HepG2 (cell line): ENCODE results near the gene LTBR. TPM values are rescaled to one million over a fixed set of nuclear protein-coding genes. Genes with fewer than 3 reads are reported as not detected.

Experiments used
- CREB1 ChIP-seq, 2 experiments: fragments of 450-650 bp in 1 of 2; IDR thresholded peaks; 2 replicates each; pipeline ENCODE4 v1.6.1; 2016 to 2017; ENCODE audit warnings: control low read depth in 1 of 2, mild to moderate bottlenecking in 1 of 2, missing compliant biosample characterization in 1 of 2, missing genetic modification characterization in 1 of 2
- FLYWCH1 ChIP-seq: sonication (generic); formaldehyde crosslinking; IDR thresholded peaks from 2 replicates; pipeline ENCODE4 v1.8.1; 2023; ENCODE audit warnings: mild to moderate bottlenecking, missing genetic modification reagents
- HOXD1 ChIP-seq: sonication (generic); formaldehyde crosslinking; IDR thresholded peaks from 2 replicates; pipeline ENCODE4 v1.5.0; 2020; ENCODE audit warnings: missing genetic modification reagents
- KLF16 ChIP-seq, 2 experiments: sonication (generic) in 1 of 2; formaldehyde crosslinking in 1 of 2; IDR thresholded peaks; 2 replicates each; pipeline versions ENCODE4 v1.6.1 to v1.8.0; 2016 to 2023; ENCODE audit warnings: missing genetic modification reagents in 2 of 2, missing compliant biosample characterization in 1 of 2
- MYC ChIP-seq: sonication (generic); formaldehyde crosslinking; IDR thresholded peaks from 2 replicates; pipeline ENCODE4 v1.9.0; 2021; ENCODE audit warnings: missing genetic modification reagents, borderline replicate concordance
- NCOA1 ChIP-seq: sonication (generic); formaldehyde crosslinking; IDR thresholded peaks from 2 replicates; pipeline ENCODE4 v1.9.0; 2021; ENCODE audit warnings: missing genetic modification reagents
- NONO ChIP-seq, 2 experiments: fragments of 450-650 bp in 1 of 2; sonication (generic) in 1 of 2; formaldehyde crosslinking in 1 of 2; IDR thresholded peaks in 1 of 2; conservative IDR thresholded peaks in 1 of 2; 2 replicates each; pipeline versions ENCODE4 v1.6.1 to v1.8.0; 2017 to 2022; ENCODE audit warnings: mild to moderate bottlenecking in 1 of 2, missing genetic modification reagents in 1 of 2, moderate library complexity in 1 of 2
- RARA ChIP-seq: IDR thresholded peaks from 2 replicates; pipeline ENCODE4 v1.6.1; 2016; ENCODE audit warnings: missing genetic modification reagents, missing compliant biosample characterization
- REPIN1 ChIP-seq: sonication (generic); formaldehyde crosslinking; IDR thresholded peaks from 2 replicates; pipeline ENCODE4 v1.8.0; 2022; ENCODE audit warnings: missing genetic modification reagents, low read depth, mild to moderate bottlenecking, borderline replicate concordance
- SALL2 ChIP-seq: sonication (generic); formaldehyde crosslinking; IDR thresholded peaks from 2 replicates; pipeline ENCODE4 v1.8.1; 2023; ENCODE audit warnings: mild to moderate bottlenecking, missing genetic modification reagents, inconsistent platforms
- SETDB1 ChIP-seq: sonication (generic); formaldehyde crosslinking; IDR thresholded peaks from 2 replicates; pipeline ENCODE4 v1.5.1; 2020; ENCODE audit warnings: missing genetic modification reagents, mild to moderate bottlenecking, borderline replicate concordance
- SP4 ChIP-seq: sonication (generic); formaldehyde crosslinking; IDR thresholded peaks from 2 replicates; pipeline ENCODE4 v1.8.1; 2023; ENCODE audit warnings: mild to moderate bottlenecking, missing genetic modification reagents
- ZBTB38 ChIP-seq: sonication (generic); formaldehyde crosslinking; IDR thresholded peaks from 2 replicates; pipeline ENCODE4 v1.5.1; 2020; ENCODE audit warnings: mild to moderate bottlenecking, missing genetic modification reagents
- ZIK1 ChIP-seq: sonication (generic); formaldehyde crosslinking; IDR thresholded peaks from 2 replicates; pipeline ENCODE4 v1.5.0; 2020; ENCODE audit warnings: mild to moderate bottlenecking, low read depth, missing genetic modification reagents, borderline replicate concordance
- ZNF24 ChIP-seq: fragments of 450-650 bp; IDR thresholded peaks from 2 replicates; pipeline ENCODE4 v1.6.1; 2017; ENCODE audit warnings: antibody characterized with exemption, mild to moderate bottlenecking
- ZNF253 ChIP-seq: sonication (generic); formaldehyde crosslinking; IDR thresholded peaks from 2 replicates; pipeline ENCODE4 v1.8.0; 2022; ENCODE audit warnings: mild to moderate bottlenecking, missing genetic modification reagents, borderline replicate concordance
- ZNF326 ChIP-seq: sonication (generic); formaldehyde crosslinking; IDR thresholded peaks from 2 replicates; pipeline ENCODE4 v1.4.0; 2020; ENCODE audit warnings: missing genetic modification reagents, borderline replicate concordance
- ZNF329 ChIP-seq: sonication (generic); formaldehyde crosslinking; IDR thresholded peaks from 2 replicates; pipeline ENCODE4 v1.9.0; 2021; ENCODE audit warnings: low read depth, mild to moderate bottlenecking, missing genetic modification reagents
- ZNF501 ChIP-seq: sonication (generic); formaldehyde crosslinking; IDR thresholded peaks from 2 replicates; pipeline ENCODE4 v1.5.1; 2020; ENCODE audit warnings: mild to moderate bottlenecking, moderate library complexity, missing genetic modification reagents
- polyA plus RNA-seq, 8 experiments: library from polyadenylated mRNA; depleted of rRNA in 3 of 8; stranded (reverse) in 7 of 8; unstranded in 1 of 8; fragments of >200 nt; fragmentation: Illumina TruSeq in 4 of 8; extraction: Trizol in 4 of 8; gene quantifications; 2 replicates each; pipeline versions ENCODE4 v1.2.1 to v1.2.3, GENCODE V29; 2011 to 2016; ENCODE audit warnings: low read depth in 4 of 8, missing spikeins in 1 of 8, mixed read lengths in 1 of 8; ENCODE audit not compliant: insufficient read depth in 1 of 8
- total RNA-seq, 5 experiments: library from RNA; depleted of rRNA; stranded (reverse); fragments of >200 nt; fragmentation: Illumina TruSeq; extraction: Trizol; gene quantifications; 2 replicates each; pipeline ENCODE4 v1.2.3, GENCODE V29; 2016; ENCODE audit warnings: low read depth in 1 of 5
- TF ChIP-seq, protein P1 (sequence below): sonication (generic); formaldehyde crosslinking; IDR thresholded peaks from 2 replicates; pipeline ENCODE4 v1.4.0; 2020; ENCODE audit warnings: missing genetic modification reagents
- TF ChIP-seq, protein P2 (sequence below): sonication (generic); formaldehyde crosslinking; IDR thresholded peaks from 2 replicates; pipeline ENCODE4 v1.8.1; 2023; ENCODE audit warnings: missing genetic modification reagents, mild to moderate bottlenecking, borderline replicate concordance
- TF ChIP-seq, protein P3 (sequence below): sonication (generic); formaldehyde crosslinking; IDR thresholded peaks from 2 replicates; pipeline ENCODE4 v1.8.0; 2022; ENCODE audit warnings: missing genetic modification reagents, mild to moderate bottlenecking, borderline replicate concordance
- TF ChIP-seq, protein P4 (sequence below): IDR thresholded peaks from 2 replicates; pipeline ENCODE4 v1.6.1; 2012; ENCODE audit warnings: low read depth, low read length, improper control_type of control experiment

LTBR gene
- total and polyA plus RNA-seq, 2 of the 13 experiments (the other 11 are each of a cell fraction or from before 2014, with no cell fraction given) = 31.4 to 34.8 TPM

DNA sequence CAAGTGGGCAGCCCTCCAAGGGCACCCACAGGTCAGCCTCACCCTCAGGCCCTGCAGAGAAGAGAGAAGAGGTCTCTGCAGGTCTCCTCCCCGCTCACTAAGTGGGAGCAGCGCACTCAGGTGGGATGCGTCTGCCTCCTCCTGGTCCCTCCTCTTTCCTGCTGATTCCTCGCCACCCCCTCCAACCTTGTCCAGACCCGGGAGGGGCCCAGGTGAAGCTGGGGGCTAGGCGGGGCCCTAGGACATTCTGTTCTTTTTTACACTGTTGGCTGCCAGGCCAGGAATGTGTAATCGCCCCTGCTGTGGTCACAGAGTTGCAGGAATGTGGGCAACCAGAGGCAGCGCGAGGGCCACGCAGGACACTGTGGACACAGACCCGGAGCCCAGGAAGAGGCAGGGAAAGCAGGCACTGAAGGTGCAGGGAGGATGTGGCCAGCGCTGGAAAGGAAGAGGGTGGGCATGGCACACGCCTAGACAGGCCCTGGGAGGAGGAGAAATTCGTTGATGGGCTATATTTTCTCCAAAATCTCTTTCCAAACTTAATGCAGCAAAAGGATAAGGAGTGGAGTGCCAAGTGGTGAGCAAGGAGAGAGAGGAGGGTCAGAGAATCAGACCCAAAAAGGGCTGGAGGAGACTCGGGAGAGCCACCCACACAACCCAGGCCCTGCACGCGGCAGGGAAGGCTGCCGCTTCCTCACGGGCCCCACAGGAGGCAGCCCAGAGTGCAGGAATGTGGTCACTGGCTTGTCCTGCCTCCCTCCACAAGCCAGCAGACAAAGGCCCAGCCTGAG, 7.7 kb upstream of the LTBR start (continued):
- TF ChIP-seq ZNF501 = no peak
- TF ChIP-seq REPIN1 (CRISPR knock-in tag) = no peak
- TF ChIP-seq, protein P1, sequence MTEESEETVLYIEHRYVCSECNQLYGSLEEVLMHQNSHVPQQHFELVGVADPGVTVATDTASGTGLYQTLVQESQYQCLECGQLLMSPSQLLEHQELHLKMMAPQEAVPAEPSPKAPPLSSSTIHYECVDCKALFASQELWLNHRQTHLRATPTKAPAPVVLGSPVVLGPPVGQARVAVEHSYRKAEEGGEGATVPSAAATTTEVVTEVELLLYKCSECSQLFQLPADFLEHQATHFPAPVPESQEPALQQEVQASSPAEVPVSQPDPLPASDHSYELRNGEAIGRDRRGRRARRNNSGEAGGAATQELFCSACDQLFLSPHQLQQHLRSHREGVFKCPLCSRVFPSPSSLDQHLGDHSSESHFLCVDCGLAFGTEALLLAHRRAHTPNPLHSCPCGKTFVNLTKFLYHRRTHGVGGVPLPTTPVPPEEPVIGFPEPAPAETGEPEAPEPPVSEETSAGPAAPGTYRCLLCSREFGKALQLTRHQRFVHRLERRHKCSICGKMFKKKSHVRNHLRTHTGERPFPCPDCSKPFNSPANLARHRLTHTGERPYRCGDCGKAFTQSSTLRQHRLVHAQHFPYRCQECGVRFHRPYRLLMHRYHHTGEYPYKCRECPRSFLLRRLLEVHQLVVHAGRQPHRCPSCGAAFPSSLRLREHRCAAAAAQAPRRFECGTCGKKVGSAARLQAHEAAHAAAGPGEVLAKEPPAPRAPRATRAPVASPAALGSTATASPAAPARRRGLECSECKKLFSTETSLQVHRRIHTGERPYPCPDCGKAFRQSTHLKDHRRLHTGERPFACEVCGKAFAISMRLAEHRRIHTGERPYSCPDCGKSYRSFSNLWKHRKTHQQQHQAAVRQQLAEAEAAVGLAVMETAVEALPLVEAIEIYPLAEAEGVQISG (CRISPR knock-in tag) = peak; percentile 61; the same call in 1 of the 2 replicates
- TF ChIP-seq ZNF326 = no peak
- no peak; the same call in 1 of the 2 replicates for TF ChIP-seq ZIK1 (CRISPR knock-in tag)
- TF ChIP-seq ZNF329 (CRISPR knock-in tag) = no peak
- peak; percentile 55; the same call in 1 of the 2 replicates for TF ChIP-seq SP4 (CRISPR knock-in tag)
- no peak for TF ChIP-seq CREB1 (IDR thresholded peaks at IDR 0.05)
- no peak for TF ChIP-seq CREB1 (CRISPR knock-in tag; IDR thresholded peaks at IDR 0.05)
- 0 out of 2 replicates have a peak, but pooled peaks have one; percentile 74 for TF ChIP-seq SETDB1 (CRISPR knock-in tag)
- peak; percentile 52; the same call in 1 of the 2 replicates for TF ChIP-seq ZBTB38
- peak; percentile 84 for TF ChIP-seq MYC (CRISPR knock-in tag)
- TF ChIP-seq ZNF24 = no peak
- no peak for TF ChIP-seq ZNF253 (CRISPR knock-in tag)
- TF ChIP-seq, protein P2, sequence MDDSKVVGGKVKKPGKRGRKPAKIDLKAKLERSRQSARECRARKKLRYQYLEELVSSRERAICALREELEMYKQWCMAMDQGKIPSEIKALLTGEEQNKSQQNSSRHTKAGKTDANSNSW (CRISPR knock-in tag) = no peak
- no peak for TF ChIP-seq NONO (IDR thresholded peaks at IDR 0.05)
- no peak for TF ChIP-seq NONO (CRISPR knock-in tag; conservative IDR thresholded peaks at IDR 0.05)
- TF ChIP-seq RARA (CRISPR knock-in tag) = peak; percentile 26; the same call in 1 of the 2 replicates
- TF ChIP-seq, protein P3, sequence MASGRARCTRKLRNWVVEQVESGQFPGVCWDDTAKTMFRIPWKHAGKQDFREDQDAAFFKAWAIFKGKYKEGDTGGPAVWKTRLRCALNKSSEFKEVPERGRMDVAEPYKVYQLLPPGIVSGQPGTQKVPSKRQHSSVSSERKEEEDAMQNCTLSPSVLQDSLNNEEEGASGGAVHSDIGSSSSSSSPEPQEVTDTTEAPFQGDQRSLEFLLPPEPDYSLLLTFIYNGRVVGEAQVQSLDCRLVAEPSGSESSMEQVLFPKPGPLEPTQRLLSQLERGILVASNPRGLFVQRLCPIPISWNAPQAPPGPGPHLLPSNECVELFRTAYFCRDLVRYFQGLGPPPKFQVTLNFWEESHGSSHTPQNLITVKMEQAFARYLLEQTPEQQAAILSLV (CRISPR knock-in tag) = 0 out of 2 replicates have a peak, but pooled peaks have one; percentile 6
- TF ChIP-seq NCOA1 (CRISPR knock-in tag) = no peak
- peak; percentile 35; the same call in 1 of the 2 replicates for TF ChIP-seq SALL2
- TF ChIP-seq FLYWCH1 (CRISPR knock-in tag) = no peak
- TF ChIP-seq HOXD1 (CRISPR knock-in tag) = no peak
- TF ChIP-seq, protein P4, sequence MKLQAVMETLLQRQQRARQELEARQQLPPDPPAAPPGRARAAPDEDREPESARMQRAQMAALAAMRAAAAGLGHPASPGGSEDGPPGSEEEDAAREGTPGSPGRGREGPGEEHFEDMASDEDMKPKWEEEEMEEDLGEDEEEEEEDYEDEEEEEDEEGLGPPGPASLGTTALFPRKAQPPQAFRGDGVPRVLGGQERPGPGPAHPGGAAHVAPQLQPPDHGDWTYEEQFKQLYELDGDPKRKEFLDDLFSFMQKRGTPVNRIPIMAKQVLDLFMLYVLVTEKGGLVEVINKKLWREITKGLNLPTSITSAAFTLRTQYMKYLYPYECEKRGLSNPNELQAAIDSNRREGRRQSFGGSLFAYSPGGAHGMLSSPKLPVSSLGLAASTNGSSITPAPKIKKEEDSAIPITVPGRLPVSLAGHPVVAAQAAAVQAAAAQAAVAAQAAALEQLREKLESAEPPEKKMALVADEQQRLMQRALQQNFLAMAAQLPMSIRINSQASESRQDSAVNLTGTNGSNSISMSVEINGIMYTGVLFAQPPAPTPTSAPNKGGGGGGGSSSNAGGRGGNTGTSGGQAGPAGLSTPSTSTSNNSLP = no peak
- no peak; a peak in 1 of 4 replicates for TF ChIP-seq KLF16 (CRISPR knock-in tag; IDR thresholded peaks at IDR 0.05)
